Suprapubic skin (tissue), 4 donors: ENCODE data around the gene ANKRD6. TPM values are rescaled to one million over a fixed set of nuclear protein-coding genes. Genes with fewer than 3 reads are reported as not detected.

Experiments
- DNase-seq, 2 donors: peaks; one replicate each; pipeline ENCODE4 v3.0.0-alpha.2; 2019; ENCODE audit warnings: low spot score in 2 of 2
- H3K27ac ChIP-seq: fragments of 200-600 bp; sonication (generic); one replicate; pipeline ENCODE4 v1.5.1; 2019
- H3K27me3 ChIP-seq: fragments of 200-600 bp; sonication (generic); one replicate; pipeline ENCODE4 v1.5.1; 2019
- H3K36me3 ChIP-seq: fragments of 200-600 bp; sonication (generic); one replicate; pipeline ENCODE4 v1.5.1; 2019
- H3K4me1 ChIP-seq: fragments of 200-600 bp; sonication (generic); one replicate; pipeline ENCODE4 v1.5.1; 2019
- H3K4me3 ChIP-seq: fragments of 200-600 bp; sonication (generic); one replicate; pipeline ENCODE4 v1.5.1; 2019; ENCODE audit warnings: mild to moderate bottlenecking
- H3K9me3 ChIP-seq: fragments of 200-600 bp; sonication (generic); one replicate; pipeline ENCODE4 v1.5.1; 2019
- EP300 ChIP-seq: sonication (generic); formaldehyde crosslinking; IDR thresholded peaks from one replicate; pipeline ENCODE4 v1.6.1; 2017; ENCODE audit warnings: antibody characterized with exemption
- POLR2A ChIP-seq, 2 donors: fragments of 450-650 bp; IDR thresholded peaks; one replicate each; pipeline ENCODE4 v1.6.1; 2017; ENCODE audit warnings: antibody characterized with exemption in 2 of 2, mild to moderate bottlenecking in 2 of 2, moderate library complexity in 2 of 2
- POLR2AphosphoS5 ChIP-seq, 3 donors: sonication (generic); formaldehyde crosslinking; IDR thresholded peaks; one replicate each; pipeline ENCODE4 v1.6.1; 2017; ENCODE audit warnings: antibody characterized with exemption in 3 of 3
- WGBS: methylation state at CpG from one replicate; pipeline ENCODE4 v1.1.5; 2018; 5-methylcytosine and 5-hydroxymethylcytosine counted together
- total RNA-seq, 4 donors: library from RNA; depleted of rRNA; stranded (reverse); fragments of >200 nt; gene quantifications; one replicate each; pipeline ENCODE4 v1.1.0, GENCODE V29; 2016
- TF ChIP-seq, protein P1 (sequence below), 2 donors: fragments of 200-600 bp in 1 of 2; fragments of 450-650 bp in 1 of 2; sonication (generic) in 1 of 2; IDR thresholded peaks; one replicate each; pipeline ENCODE4 v1.5.1; 2016 to 2019; ENCODE audit warnings: antibody characterized with exemption in 2 of 2, mild to moderate bottlenecking in 1 of 2, moderate library complexity in 1 of 2

The ANKRD6 gene
- total RNA-seq, 4 donors from 2014 or later = 3.4 to 6.9 (median 5.4) TPM

DNA sequence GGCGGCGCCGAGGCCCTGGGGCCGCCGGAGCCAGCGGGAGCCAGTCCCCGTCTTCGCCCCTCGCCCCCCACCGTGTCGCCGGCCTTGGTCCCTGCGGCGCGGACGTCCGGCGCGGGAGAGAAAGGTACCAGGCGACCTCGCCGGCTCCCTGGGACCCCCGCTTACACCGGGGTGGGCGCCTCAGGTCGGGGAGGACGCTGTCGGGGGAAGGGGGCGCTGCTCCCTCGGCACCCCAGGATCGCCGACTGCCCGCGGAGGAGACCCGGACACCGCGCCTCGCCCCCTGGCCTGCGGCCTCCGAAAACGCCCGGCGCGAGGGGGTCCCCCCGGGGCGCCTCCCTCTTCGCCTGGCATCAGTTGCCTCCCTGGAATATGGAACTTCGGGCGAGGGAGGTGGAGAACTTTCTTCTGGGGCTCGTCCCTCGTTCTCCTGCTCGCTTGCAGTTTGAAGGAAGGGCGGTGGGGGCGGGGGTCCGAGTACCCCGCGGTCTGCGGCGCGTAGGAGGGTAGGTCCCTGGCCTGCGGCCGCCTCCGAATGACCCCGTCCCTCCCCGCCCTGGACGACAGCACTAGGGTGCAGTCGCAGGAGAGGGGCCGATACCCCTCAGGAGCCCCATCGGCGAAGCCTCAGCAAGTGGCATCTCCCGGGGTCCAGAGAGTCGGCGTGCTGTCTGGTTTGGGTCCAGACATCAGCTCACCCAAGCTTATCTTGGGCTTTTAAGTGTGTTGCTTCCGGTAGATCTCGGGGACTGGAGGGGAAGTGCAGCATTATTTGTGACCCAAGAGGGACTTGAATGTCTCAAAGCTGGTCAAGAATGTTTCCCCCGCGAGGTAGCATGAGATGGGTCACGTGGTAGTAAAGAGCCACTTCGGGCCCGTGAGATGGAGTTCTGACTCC lies 549 bp downstream of the ANKRD6 start:
- no peak for TF ChIP-seq POLR2A (IDR thresholded peaks at IDR 0.05)
- no peak for TF ChIP-seq POLR2AphosphoS5 (IDR thresholded peaks at IDR 0.05)
- no peak for TF ChIP-seq EP300
- TF ChIP-seq, protein P1, sequence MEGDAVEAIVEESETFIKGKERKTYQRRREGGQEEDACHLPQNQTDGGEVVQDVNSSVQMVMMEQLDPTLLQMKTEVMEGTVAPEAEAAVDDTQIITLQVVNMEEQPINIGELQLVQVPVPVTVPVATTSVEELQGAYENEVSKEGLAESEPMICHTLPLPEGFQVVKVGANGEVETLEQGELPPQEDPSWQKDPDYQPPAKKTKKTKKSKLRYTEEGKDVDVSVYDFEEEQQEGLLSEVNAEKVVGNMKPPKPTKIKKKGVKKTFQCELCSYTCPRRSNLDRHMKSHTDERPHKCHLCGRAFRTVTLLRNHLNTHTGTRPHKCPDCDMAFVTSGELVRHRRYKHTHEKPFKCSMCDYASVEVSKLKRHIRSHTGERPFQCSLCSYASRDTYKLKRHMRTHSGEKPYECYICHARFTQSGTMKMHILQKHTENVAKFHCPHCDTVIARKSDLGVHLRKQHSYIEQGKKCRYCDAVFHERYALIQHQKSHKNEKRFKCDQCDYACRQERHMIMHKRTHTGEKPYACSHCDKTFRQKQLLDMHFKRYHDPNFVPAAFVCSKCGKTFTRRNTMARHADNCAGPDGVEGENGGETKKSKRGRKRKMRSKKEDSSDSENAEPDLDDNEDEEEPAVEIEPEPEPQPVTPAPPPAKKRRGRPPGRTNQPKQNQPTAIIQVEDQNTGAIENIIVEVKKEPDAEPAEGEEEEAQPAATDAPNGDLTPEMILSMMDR (IDR thresholded peaks at IDR 0.05) = no peak
- no peaks in the 10 kb centered on the region for H3K27me3 ChIP-seq
- H3K4me1 ChIP-seq = peaks cover 16% of the 10 kb centered on the region
- H3K4me3 ChIP-seq = peak overlapping the region; percentile 84
- H3K36me3 ChIP-seq = no peaks in the 10 kb centered on the region
- peak overlapping the region; percentile 3 for H3K27ac ChIP-seq
- no peaks in the 10 kb centered on the region for H3K9me3 ChIP-seq
- WGBS = 8% methylated on average over 20 of the region's 80 CpGs
- peak in 1 of 2 donors; percentile 65 for DNase-seq

DNA sequence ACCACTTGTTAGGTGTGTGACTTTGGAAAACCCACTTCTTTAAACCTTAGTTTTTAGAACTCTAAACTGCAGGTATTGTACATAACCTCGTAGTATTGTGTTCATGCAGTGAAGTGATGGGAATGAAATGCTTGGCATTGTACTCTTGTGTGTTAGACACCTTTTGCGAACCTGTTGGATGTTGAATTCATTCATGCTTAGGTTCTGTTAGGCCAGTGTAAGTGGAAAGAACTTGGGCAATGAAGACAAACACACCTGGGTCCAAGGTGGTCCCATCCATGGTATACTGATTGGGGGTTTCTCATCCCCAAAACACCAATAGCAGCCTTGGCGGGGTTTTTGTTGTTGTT lies 1.2 kb downstream of the ANKRD6 start:
- Histone ChIP-seq H3K4me3 (peak overlapping the region; percentile 84), H3K36me3 (no peaks in the 10 kb centered on the region), H3K4me1 (peaks cover 16% of the 10 kb centered on the region), H3K27ac (no peak overlapping the region), H3K9me3 (no peaks in the 10 kb centered on the region), H3K27me3 (no peaks in the 10 kb centered on the region)
- 76% methylated on average over 3 of the region's 3 CpGs for WGBS
- no peak for DNase-seq
- TF ChIP-seq POLR2AphosphoS5 (IDR thresholded peaks at IDR 0.05) = no peak
- TF ChIP-seq EP300 = no peak

DNA sequence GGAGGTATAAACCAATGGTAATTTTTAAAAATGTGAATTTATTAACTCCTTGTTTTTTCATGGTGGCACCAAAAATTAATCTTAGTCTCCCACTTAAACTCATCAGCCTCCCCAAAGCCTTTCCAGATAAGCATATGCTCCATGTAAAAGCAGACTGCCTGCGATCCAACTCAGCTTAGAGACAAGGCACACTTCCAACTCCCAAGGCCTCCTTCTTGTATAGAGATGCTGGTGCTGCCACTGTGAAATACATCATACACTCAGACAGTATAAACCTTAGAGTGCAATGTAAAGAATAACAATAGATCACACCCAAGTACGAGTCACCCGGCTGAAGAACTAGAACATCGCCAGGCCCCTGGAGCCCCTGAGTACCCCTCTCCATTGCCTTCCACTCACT lies 2.0 kb downstream of the ANKRD6 start:
- DNase-seq = no peak

DNA sequence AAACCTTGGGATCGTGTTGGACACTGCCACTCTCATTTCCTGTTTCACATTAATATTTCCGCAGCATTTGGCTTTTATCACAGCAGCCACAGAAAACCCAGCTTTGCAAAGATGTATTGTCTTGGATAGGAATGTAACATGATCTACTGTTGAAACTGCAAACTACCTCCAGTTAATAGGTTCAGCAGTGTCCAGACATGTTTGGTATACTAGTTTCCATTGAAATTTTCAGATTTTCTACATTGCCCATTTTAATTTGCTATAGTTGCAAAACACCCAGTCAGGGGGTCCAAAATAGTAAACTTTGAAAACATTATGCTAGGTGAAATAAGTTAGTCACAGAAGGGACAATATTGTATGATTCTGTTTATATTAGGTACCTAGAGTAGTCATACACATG lies 3.3 kb downstream of the ANKRD6 start:
- no peak overlapping the region for H3K27ac ChIP-seq
- DNase-seq = no peak
- H3K4me1 ChIP-seq = peaks cover 16% of the 10 kb centered on the region
- TF ChIP-seq POLR2A (IDR thresholded peaks at IDR 0.05) (no peak), POLR2AphosphoS5 (IDR thresholded peaks at IDR 0.05) (no peak), EP300 (no peak)
- TF ChIP-seq, protein P1 (IDR thresholded peaks at IDR 0.05) = no peak
- no peaks in the 10 kb centered on the region for H3K27me3 ChIP-seq
- 42% methylated on average over 2 of the region's 2 CpGs for WGBS
- H3K36me3 ChIP-seq = no peaks in the 10 kb centered on the region
- H3K4me3 ChIP-seq = no peak overlapping the region
- H3K9me3 ChIP-seq = no peaks in the 10 kb centered on the region

More for the DNA sequence above, 2.0 kb downstream of the ANKRD6 start:
- no peaks in the 10 kb centered on the region for H3K9me3 ChIP-seq
- H3K4me3 ChIP-seq = no peak overlapping the region
- TF ChIP-seq, protein P1 (IDR thresholded peaks at IDR 0.05) = no peak
- TF ChIP-seq POLR2AphosphoS5 (IDR thresholded peaks at IDR 0.05) (no peak), EP300 (no peak), POLR2A (IDR thresholded peaks at IDR 0.05) (no peak)
- H3K27ac ChIP-seq = no peak overlapping the region
- no peaks in the 10 kb centered on the region for H3K27me3 ChIP-seq
- H3K36me3 ChIP-seq = no peaks in the 10 kb centered on the region
- WGBS = 72% methylated on average over 4 of the region's 4 CpGs
- peaks cover 16% of the 10 kb centered on the region for H3K4me1 ChIP-seq

DNA sequence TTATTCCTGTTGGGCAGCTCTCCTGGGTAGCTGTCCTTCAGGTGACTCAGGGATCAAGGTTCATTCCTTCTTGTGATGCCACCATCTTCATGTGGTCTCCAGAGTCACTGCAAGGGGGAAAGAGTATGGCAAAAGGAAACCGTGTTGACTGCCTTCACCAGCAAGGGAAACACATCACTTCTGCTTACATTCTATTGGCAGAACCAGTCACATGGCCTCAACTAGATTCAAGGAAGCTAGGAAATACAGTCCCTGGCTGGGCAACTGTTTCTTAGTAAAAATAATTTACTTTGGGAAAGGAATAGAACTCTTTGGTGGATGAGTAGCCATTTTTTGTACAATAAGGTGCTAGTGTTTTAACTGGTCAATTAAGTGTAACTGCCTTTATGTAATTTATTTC lies 5.3 kb downstream of the ANKRD6 start:
- no peaks in the 10 kb centered on the region for H3K36me3 ChIP-seq
- H3K9me3 ChIP-seq = no peaks in the 10 kb centered on the region
- WGBS = 79% methylated on average over 1 of the region's 1 CpG
- no peaks in the 10 kb centered on the region for H3K27me3 ChIP-seq
- peaks cover 7% of the 10 kb centered on the region for H3K4me1 ChIP-seq
- H3K4me3 ChIP-seq = no peak overlapping the region
- no peak for TF ChIP-seq EP300
- TF ChIP-seq POLR2AphosphoS5 (IDR thresholded peaks at IDR 0.05) = no peak
- TF ChIP-seq, protein P1 (IDR thresholded peaks at IDR 0.05) = no peak
- no peak for TF ChIP-seq POLR2A (IDR thresholded peaks at IDR 0.05)
- no peak overlapping the region for H3K27ac ChIP-seq
- DNase-seq = no peak
